NCI-H1694 treated with DMSO at 0.1 percent for 48 hours (cell line): Measurements from ENCODE around the gene PTPN23.
A peak's percentile ranks its signal among the peaks of the same experiment; 100 is the strongest.

Experiments used
- DNase-seq: peaks from one replicate; lab custom pipeline; 2025; lab: John Stamatoyannopoulos, UW

Gene PTPN23

GRCh38 chr3:47419083-47420043 lies 38.5 kb downstream of the PTPN23 start:
- no peak for DNase-seq

GRCh38 chr3:47420044-47420430 lies 39.2 kb downstream of the PTPN23 start:
- DNase-seq: no peak

GRCh38 chr3:47420511-47421484 lies 40.0 kb downstream of the PTPN23 start:
- DNase-seq: peak; percentile 46

DNA sequence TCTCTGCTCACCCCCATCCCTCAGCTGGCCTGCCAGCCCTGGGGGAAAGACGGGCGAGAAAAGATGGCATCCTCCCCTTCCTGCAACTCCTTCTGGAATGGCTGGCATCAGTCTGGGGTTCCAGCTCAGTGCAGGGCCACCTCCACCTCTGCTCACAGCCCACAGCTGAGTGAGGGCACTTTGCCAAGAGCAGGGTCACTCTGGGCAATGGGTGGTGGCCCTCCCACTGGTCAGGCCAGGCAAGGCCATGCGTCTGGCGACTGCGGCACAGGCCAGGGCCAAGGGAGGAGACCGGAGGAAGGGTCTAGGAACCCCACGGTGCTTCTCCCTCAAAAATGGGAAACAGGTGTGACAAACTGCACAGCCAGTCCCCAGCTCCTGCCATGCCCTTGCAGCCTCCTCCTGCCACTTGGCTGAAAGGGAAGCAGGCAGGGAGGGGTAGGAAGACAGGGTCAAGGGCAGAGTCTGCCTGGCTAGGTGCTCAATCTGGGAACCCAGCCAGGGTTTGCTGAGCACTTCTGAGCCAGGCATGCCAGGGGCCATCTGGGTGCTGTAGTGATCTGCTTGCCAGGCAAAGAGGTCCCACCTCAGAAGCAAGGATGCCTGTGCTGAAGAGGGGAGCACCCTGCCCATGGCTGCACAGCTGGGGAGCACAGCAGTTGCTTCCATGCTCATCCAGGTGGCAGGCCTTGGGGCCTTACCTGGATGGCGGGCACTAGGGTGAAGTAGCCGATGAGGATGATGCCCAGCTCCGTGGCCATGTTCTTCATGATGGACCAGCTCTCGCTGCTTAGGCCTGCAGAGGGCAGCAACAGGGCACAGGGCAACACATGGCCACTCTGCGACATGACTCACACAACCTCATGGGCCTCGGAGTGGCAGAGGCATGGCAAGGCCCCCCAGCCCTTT lies 41.2 kb downstream of the PTPN23 start:
- no peak for DNase-seq

GRCh38 chr3:47422743-47423142 lies 41.9 kb downstream of the PTPN23 start:
- no peak for DNase-seq

GRCh38 chr3:47423548-47424145 lies 42.8 kb downstream of the PTPN23 start:
- no peak for DNase-seq

GRCh38 chr3:47424434-47425382 lies 43.9 kb downstream of the PTPN23 start:
- DNase-seq: no peak

GRCh38 chr3:47425383-47425778 lies 44.6 kb downstream of the PTPN23 start:
- no peak for DNase-seq

GRCh38 chr3:47425959-47426358 lies 45.1 kb downstream of the PTPN23 start:
- no peak for DNase-seq

DNA sequence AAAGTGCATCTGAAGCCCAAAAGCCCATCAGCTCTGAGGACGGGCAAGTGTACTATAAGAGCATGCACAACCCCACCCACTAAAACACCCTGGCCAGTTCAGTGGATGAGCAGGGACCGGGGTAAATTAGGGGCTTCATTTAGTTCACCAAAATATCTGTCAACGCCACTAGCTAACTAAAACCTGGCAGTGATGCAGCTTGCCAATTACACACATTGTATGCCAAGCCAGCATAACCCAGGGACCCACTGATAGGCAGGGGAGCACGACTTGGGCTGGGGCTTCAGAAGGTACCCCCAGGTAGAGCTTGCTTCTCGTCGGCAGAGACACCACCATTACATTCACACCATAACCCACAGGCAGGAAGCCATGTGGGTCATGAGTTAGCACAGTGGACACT lies 47.0 kb downstream of the PTPN23 start:
- no peak for DNase-seq

DNA sequence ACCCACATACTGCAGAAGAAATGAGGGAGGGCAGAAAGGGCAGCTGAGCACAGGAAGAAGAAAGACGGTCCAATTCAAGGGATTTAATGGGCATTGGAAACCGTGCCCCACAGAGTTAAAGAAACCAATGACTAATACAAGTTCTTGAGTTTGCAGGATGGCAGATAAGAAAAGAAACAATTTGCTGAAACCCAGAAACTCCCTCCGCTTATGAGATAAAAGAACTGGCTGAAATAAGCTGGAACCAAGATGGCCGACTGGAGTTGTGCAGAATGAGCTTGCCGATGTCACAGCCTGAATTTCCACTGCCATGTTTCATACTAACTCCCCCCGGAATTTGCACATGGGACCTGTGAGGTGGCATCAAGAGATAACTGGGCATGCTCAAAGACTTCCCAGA lies 47.8 kb downstream of the PTPN23 start:
- DNase-seq: no peak

GRCh38 chr3:47429476-47430270 lies 48.9 kb downstream of the PTPN23 start:
- no peak for DNase-seq

DNA sequence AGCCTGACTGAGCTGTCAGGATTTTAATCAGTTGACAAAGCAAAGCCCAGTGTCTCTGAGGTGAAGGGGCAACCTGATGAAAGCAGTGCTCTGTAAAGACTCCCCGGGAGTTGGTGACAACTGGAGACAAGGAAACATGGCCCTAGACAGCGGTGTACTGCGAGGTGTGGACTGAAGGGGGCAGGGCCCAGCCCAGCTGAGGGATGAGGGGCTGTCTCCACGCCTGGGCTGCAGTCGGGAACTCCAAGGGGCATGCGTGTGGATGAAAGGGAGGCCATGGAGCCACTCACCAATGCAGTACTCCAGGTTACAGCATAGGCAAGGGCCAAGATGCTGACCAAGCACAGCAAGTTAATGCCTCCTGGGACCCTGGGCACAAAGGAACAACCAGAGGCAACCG lies 49.8 kb downstream of the PTPN23 start:
- DNase-seq: no peak

DNA sequence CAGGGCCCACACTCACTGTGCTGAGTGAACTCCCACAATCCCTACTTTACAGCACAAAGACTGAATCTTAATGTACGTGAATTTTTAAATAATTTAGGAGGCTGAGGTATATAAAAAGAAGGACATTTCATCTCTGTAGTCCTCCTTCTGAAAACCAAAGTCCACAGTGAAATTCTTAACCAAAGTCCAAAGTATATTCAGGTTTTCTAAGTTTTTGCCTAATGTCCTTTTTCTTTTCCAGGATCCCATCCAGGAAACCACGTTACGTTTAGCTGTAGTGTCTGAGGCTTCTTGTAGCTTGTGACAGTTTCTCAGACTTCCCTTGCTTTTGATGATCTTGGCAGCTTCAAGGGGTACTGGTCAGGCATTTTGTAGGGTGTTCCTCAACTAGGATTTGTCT lies 50.4 kb downstream of the PTPN23 start:
- no peak for DNase-seq

- no peak for DNase-seq
Measured at GRCh38 chr3:47432673-47433072, 51.9 kb downstream of the PTPN23 start.

DNA sequence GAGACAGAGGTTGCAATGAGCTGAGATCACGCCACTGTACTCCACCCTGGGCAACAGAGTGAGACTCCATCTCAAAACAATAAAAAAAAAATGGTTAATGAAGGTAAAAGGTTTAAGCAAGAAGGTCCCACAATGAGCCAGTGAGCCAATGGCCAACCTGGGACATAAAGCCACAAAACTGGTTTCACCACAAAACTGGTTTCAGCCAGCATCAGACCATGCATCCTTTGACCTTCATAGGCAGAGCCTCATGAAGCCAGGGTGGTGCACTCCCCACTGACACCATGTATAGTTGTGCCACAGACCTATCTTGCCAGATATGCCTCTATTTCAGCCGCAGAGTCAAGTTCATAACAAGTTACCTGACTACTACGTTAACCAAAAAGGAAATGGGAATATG lies 53.0 kb downstream of the PTPN23 start:
- DNase-seq: no peak

- DNase-seq: no peak
Measured at GRCh38 chr3:47434849-47435248, 54.0 kb downstream of the PTPN23 start.

- DNase-seq: no peak
Measured at GRCh38 chr3:47436180-47436579, 55.4 kb downstream of the PTPN23 start.

GRCh38 chr3:47440131-47440530 lies 59.3 kb downstream of the PTPN23 start:
- DNase-seq: no peak
